Brain microvascular endothelial cell (primary cell): ENCODE results near the gene GALR2.

Source experiments
- DNase-seq: peaks from one replicate; pipeline ENCODE4 v3.0.0-alpha.2; 2020
- H3K27ac ChIP-seq: fragments of 250-450 bp; sonication (Bioruptor Pico); 2 replicates; pipeline ENCODE4 v1.5.1; 2020; ENCODE audit warnings: mild to moderate bottlenecking, moderate library complexity
- H3K27me3 ChIP-seq: fragments of 250-450 bp; sonication (Bioruptor Pico); replicated peaks from 2 replicates; pipeline ENCODE4 v1.5.1; 2020; ENCODE audit warnings: mild to moderate bottlenecking
- H3K36me3 ChIP-seq: fragments of 250-450 bp; sonication (Bioruptor Pico); replicated peaks from 2 replicates; pipeline ENCODE4 v1.5.1; 2020; ENCODE audit warnings: mild to moderate bottlenecking
- H3K4me3 ChIP-seq: 2 replicates; pipeline ENCODE4 v1.5.1; 2011; ENCODE audit warnings: low read depth, mild to moderate bottlenecking, control low read depth, low read length, moderate library complexity
- CTCF ChIP-seq: IDR thresholded peaks from 2 replicates; pipeline ENCODE4 v1.5.1; 2011; ENCODE audit warnings: low read depth, mild to moderate bottlenecking, moderate library complexity, low read length, control low read depth, inconsistent platforms; ENCODE audit errors: missing control alignments
- in situ Hi-C: cut with HindIII; loops from 2 replicates; pipeline ENCODE4 v1.10.0; 2017; ENCODE audit warnings: low sequenced_read_pairs, low pct_ligation_motif_present

Gene GALR2

DNA sequence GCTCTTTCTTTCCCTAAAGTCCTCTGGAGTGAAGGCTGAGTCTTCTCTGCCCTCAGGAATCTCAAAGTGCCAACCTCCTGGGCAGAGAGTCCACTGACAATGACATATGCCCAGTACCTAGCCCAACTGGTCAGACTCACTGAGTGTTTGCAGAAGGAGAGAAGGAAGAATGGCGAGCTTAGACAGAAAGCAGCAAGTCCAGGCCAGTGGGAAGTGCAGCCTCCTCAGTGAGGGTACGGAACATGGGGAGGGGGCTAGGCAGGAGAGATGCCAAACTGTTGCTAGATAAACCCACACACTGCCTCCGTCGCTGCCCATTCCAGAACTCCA is 28.3 kb downstream of the GALR2 start:
- in situ Hi-C loops = no loop called here
- Histone ChIP-seq H3K4me3 (peak overlapping the region; percentile 91), H3K36me3 (peaks cover 25% of the 10 kb centered on the region), H3K27me3 (no peaks in the 10 kb centered on the region), H3K27ac (no peak overlapping the region)
- no peak for DNase-seq
- no peak for TF ChIP-seq CTCF

DNA sequence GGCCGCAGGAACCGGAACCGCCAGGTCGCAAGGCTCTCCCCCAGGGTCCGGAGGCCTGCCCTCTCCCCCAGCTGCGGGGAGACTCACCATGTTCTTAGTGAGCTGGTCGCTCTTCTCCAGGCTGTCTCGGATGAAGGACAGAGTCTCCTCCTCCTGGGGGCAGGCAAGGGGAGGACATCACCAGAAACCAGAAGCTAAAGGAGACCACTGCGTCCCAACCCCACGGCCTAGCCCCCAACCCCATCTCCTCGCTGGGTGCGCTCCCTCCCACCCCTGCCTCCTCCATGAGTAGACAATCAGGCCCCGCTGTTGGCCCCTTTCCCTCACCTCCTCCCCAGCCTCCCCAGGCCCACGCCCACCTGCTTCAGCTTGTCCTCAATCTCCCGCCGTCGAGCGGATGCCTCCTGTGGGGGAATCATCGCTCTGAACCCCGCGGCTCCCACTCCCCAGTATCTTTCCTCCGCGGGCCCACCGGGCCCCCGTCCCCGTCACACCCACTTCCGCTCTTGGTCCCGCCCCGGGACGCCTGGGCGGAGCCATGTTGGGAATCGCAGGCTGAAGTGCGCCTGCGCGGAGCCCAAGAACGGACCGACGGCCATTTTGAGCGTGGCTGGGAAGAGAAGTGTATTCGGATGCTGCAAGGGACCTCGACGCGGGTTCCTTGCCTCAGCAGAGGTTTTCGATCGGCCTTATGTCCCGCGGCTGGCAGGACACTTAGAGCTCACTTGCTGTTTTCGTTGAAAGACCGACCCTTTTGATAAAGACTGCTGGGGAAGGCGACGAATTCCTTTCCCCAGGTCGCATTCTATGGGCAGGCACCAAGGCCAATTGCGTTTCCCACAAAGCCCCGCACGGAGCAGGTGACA is 28.9 kb downstream of the GALR2 start, which contains the start of gene EXOC7:
TSS of gene EXOC7 (minus strand) at position 514 of the 866 bp plus-strand sequence. CDS start at position 419, 95 bp downstream.
- peak; percentile 37 for TF ChIP-seq CTCF
- DNase-seq = peak; percentile 83
- Histone ChIP-seq H3K27me3 (no peaks in the 10 kb centered on the region), H3K27ac (peak within 1 kb of the TSS; percentile 63), H3K4me3 (peak within 1 kb of the TSS; percentile 91), H3K36me3 (peaks cover 22% of the 10 kb centered on the region)
- in situ Hi-C loops = no loop called here

DNA sequence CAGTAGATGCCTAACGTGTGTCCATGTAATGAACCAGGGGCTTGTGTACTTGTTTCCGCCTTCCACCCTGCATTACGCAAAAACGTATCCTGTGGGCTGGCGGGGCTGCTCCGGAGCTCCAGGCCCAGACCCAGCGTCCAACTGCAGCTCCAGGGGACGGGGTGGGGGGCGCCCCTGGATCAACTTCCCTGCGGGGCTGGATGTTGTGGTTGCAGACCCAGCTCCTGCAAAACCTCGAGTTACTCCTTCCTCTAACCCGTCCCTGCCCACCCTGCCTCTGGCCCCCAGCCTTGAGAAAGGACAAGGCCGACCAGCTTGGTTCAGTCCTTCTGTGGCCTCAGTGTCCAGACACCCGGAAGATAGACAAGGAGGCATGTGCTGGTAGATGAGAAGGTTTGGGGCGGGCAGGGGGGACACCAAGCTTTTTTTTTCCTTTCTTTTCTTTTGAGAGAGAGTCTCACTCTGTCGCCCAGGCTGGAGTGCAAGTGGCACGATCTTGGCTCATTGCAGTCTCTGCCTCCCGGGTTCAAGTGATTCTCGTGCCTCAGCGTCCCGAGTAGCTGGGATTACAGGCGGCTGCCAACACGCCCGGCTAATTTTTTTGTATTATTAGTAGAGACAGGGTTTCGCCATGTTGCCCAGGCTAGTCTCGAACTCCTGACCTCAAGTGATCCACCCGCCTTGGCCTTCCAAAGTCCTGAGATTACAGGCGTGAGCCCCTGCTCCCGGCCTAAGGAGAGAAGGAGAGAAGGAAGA is 29.7 kb downstream of the GALR2 start:
- Histone ChIP-seq H3K36me3 (peaks cover 18% of the 10 kb centered on the region), H3K4me3 (peak overlapping the region; percentile 91), H3K27me3 (no peaks in the 10 kb centered on the region), H3K27ac (peak overlapping the region; percentile 63)
- in situ Hi-C loops = no loop called here
- DNase-seq = no peak
- no peak for TF ChIP-seq CTCF

- in situ Hi-C loops = no loop called here
- Histone ChIP-seq H3K4me3 (no peak overlapping the region), H3K27me3 (no peaks in the 10 kb centered on the region), H3K27ac (no peak overlapping the region), H3K36me3 (peaks cover 18% of the 10 kb centered on the region)
- TF ChIP-seq CTCF = no peak
- no peak for DNase-seq
Observed at GRCh38 chr17:76104896-76105231, 30.3 kb downstream of the GALR2 start.

- DNase-seq = no peak
- H3K36me3 ChIP-seq = peaks cover 4% of the 10 kb centered on the region
- in situ Hi-C loops = no loop called here
- no peak for TF ChIP-seq CTCF
- no peaks in the 10 kb centered on the region for H3K27me3 ChIP-seq
- H3K4me3 ChIP-seq = no peak overlapping the region
- H3K27ac ChIP-seq = no peak overlapping the region
Observed at GRCh38 chr17:76106703-76107102, 32.1 kb downstream of the GALR2 start.
